ENCODE data around the gene LPA.

GRCh38 chr6:160519133-160519532, 144.9 kb downstream of the LPA start:
- no peak for TF ChIP-seq CTCF (IDR thresholded peaks at IDR 0.05)
- TF ChIP-seq POLR2A (IDR thresholded peaks at IDR 0.05) = no peak
